B cell (primary cell): Measurements from ENCODE around the gene ZNF609. TPM values are rescaled to one million over a fixed set of nuclear protein-coding genes. Genes with fewer than 3 reads are reported as not detected.
"Not testable (repeated sequence)": the region's sequence is repeated elsewhere in the genome, so short reads cannot be mapped to it uniquely, and the experiment has no call there.

ENCODE experiments used
- ATAC-seq: fragments of 200-7000 bp; cut with Tn5 transposase; one replicate; pipeline ENCODE4 v1.10.0; 2021; ENCODE audit warnings: low read depth, mild to moderate bottlenecking, moderate number of reproducible peaks, moderate library complexity
- CTCF ChIA-PET: fragments of 350-600 bp; sonication (Branson Sonifier 250); formaldehyde crosslinking; loops from one replicate; lab custom pipeline; 2021; ENCODE audit warnings: antibody characterized with exemption, inconsistent platforms; lab: Charles Lee
- POLR2A ChIA-PET: fragments of 350-600 bp; sonication (Branson Sonifier 250); formaldehyde crosslinking; loops from one replicate; lab custom pipeline; 2021; ENCODE audit warnings: antibody characterized with exemption; lab: Charles Lee
- DNase-seq: peaks from one replicate; pipeline ENCODE4 v3.0.0; 2013
- H2AFZ ChIP-seq: 2 replicates; pipeline ENCODE4 v1.6.1; 2012; ENCODE audit warnings: mild to moderate bottlenecking, low read depth, low read length; ENCODE audit not compliant: insufficient read depth, poor library complexity, severe bottlenecking
- H3K27ac ChIP-seq, 2 donors: 1 replicate in 1 of 2; 2 replicates in 1 of 2; pipeline ENCODE4 v1.5.1; 2012 to 2013; ENCODE audit warnings: low read length in 2 of 2, mild to moderate bottlenecking in 2 of 2, moderate library complexity in 1 of 2
- H3K27me3 ChIP-seq, 4 experiments: fragments of 200-600 bp in 1 of 4; sonication (generic) in 1 of 4; replicated peaks in 1 of 4; 1 replicate in 2 of 4; 2 replicates in 2 of 4; pipeline versions ENCODE4 v1.6.1 to v1.7.0; 2013 to 2016; ENCODE audit warnings: low read length in 3 of 4, mild to moderate bottlenecking in 2 of 4, mixed read lengths in 1 of 4, moderate library complexity in 1 of 4; ENCODE audit not compliant: insufficient read depth in 4 of 4, control insufficient read depth in 3 of 4; ENCODE audit errors: control extremely low read depth in 1 of 4
- H3K36me3 ChIP-seq, 2 experiments: replicated peaks in 1 of 2; 1 replicate in 1 of 2; 2 replicates in 1 of 2; pipeline versions ENCODE4 v1.6.1 to v1.7.1; 2013; ENCODE audit warnings: low read length in 1 of 2; ENCODE audit not compliant: insufficient read depth in 2 of 2, control insufficient read depth in 1 of 2; ENCODE audit errors: control extremely low read depth in 1 of 2, extremely low read depth in 1 of 2
- H3K4me1 ChIP-seq, 2 donors: fragments of 200-600 bp in 1 of 2; sonication (generic) in 1 of 2; 1 replicate in 1 of 2; 2 replicates in 1 of 2; pipeline versions ENCODE4 v1.5.1 to v1.6.1; 2013 to 2017; ENCODE audit warnings: low read length in 2 of 2; ENCODE audit not compliant: control insufficient read depth in 2 of 2, insufficient read depth in 2 of 2
- H3K4me2 ChIP-seq: replicated peaks from 2 replicates; pipeline ENCODE3; 2012; ENCODE audit warnings: mild to moderate bottlenecking, low read depth, low read length; ENCODE audit not compliant: poor library complexity, severe bottlenecking
- H3K4me3 ChIP-seq, 5 experiments: fragments of 200-600 bp in 1 of 5; sonication (generic) in 1 of 5; 1 replicate in 3 of 5; 2 replicates in 2 of 5; pipeline versions ENCODE4 v1.5.1 to v1.7.0; 2011 to 2016; ENCODE audit warnings: low read length in 4 of 5, mild to moderate bottlenecking in 4 of 5, low read depth in 2 of 5, control low read depth in 1 of 5, moderate library complexity in 1 of 5; ENCODE audit not compliant: insufficient read depth in 1 of 5; ENCODE audit errors: control extremely low read depth in 1 of 5, extremely low read depth in 1 of 5
- H3K79me2 ChIP-seq: fragments of 200-600 bp; sonication (generic); one replicate; pipeline ENCODE4 v1.6.0; 2016; ENCODE audit warnings: low read length; ENCODE audit not compliant: control insufficient read depth, insufficient read depth
- H3K9ac ChIP-seq: fragments of 200-600 bp; sonication (generic); 2 replicates; pipeline ENCODE4 v1.6.1; 2017; ENCODE audit warnings: mild to moderate bottlenecking, low read length, moderate library complexity
- H3K9me3 ChIP-seq, 3 donors: one replicate each; pipeline versions ENCODE4 v1.6.1 to v1.7.1; 2013; ENCODE audit warnings: low read length in 2 of 3; ENCODE audit not compliant: control insufficient read depth in 2 of 3, insufficient read depth in 1 of 3; ENCODE audit errors: control extremely low read depth in 1 of 3
- H4K20me1 ChIP-seq: 2 replicates; pipeline ENCODE4 v1.6.0; 2012; ENCODE audit warnings: mild to moderate bottlenecking, low read length; ENCODE audit not compliant: insufficient read depth, control insufficient read depth, poor library complexity, severe bottlenecking
- H3K27ac Mint-ChIP-seq: one replicate; pipeline ENCODE4 v1.8.0; 2021; ENCODE audit warnings: mixed read lengths
- H3K27me3 Mint-ChIP-seq: one replicate; pipeline ENCODE4 v1.8.0; 2021; ENCODE audit warnings: mixed read lengths
- H3K4me1 Mint-ChIP-seq: one replicate; pipeline ENCODE4 v1.8.0; 2021; ENCODE audit warnings: mixed read lengths
- H3K4me3 Mint-ChIP-seq: one replicate; pipeline ENCODE4 v1.8.0; 2021; ENCODE audit warnings: mixed read lengths
- H3K9me3 Mint-ChIP-seq: one replicate; pipeline ENCODE4 v1.8.0; 2022; ENCODE audit warnings: mixed read lengths; ENCODE audit not compliant: insufficient read depth
- EZH2 ChIP-seq: IDR thresholded peaks from 2 replicates; pipeline ENCODE4 v1.6.1; 2012; ENCODE audit warnings: borderline replicate concordance, low read depth, mild to moderate bottlenecking, moderate library complexity, low read length; ENCODE audit not compliant: insufficient read depth, poor library complexity, severe bottlenecking
- WGBS: methylation state at CpG from one replicate; pipeline ENCODE4 v1.1.5; 2013; ENCODE audit warnings: missing lambda C conversion rate; ENCODE audit not compliant: insufficient coverage; 5-methylcytosine and 5-hydroxymethylcytosine counted together
- intact Hi-C: fragments of 100-400 bp; cut with micrococcal nuclease; formaldehyde crosslinking; loops from one replicate; pipeline ENCODE4 v1.10.0; 2022
- polyA plus RNA-seq: library from polyadenylated mRNA; depleted of rRNA; stranded (reverse); fragments of >200 nt; gene quantifications from 2 replicates; pipeline ENCODE4 v1.2.3, GENCODE V29; 2012
- total RNA-seq, 2 donors: library from RNA; stranded (reverse); fragments of 120-200 nt in 1 of 2; gene quantifications; 1 replicate in 1 of 2; 2 replicates in 1 of 2; pipeline versions ENCODE4 v1.2.3 to v1.2.4, GENCODE V29; 2013 to 2022
- TF ChIP-seq, protein P1 (sequence below): fragments of 200-600 bp; IDR thresholded peaks from one replicate; pipeline ENCODE4 v1.8.0; 2022; ENCODE audit warnings: antibody characterized with exemption, mild to moderate bottlenecking

The ZNF609 gene
- total and polyA plus RNA-seq, 2 donors (not counting 1 experiment from before 2014, with no cell fraction given), result 5.8 to 32.9 TPM

DNA sequence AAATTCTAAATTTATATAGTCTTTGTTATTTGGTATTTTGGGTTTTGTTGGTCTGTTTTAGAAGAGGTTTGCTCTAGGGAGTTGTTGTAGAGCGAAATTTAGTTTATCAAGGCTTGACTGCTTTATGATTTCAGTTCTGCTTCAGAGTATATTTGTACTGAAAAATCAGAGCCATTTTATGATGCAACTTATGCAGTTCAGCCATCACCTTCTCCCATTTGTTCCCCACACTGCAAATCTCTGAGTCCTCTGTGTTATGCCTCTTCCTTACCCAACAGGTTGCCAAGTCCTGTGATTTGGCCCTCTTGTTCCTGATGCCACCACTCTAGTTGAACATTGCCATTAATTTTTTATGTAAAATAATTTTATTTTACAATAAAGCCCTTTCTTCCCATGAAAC lies 140.4 kb downstream of the ZNF609 start:
- peaks cover 50% of the 10 kb centered on the region for H3K79me2 ChIP-seq
- H3K9me3 ChIP-seq, result no peaks in the 10 kb centered on the region
- H3K4me3 Mint-ChIP-seq, result peak overlapping the region; percentile 32
- intact Hi-C loops, result no loop called here
- no peak for TF ChIP-seq EZH2
- TF ChIP-seq, protein P1, sequence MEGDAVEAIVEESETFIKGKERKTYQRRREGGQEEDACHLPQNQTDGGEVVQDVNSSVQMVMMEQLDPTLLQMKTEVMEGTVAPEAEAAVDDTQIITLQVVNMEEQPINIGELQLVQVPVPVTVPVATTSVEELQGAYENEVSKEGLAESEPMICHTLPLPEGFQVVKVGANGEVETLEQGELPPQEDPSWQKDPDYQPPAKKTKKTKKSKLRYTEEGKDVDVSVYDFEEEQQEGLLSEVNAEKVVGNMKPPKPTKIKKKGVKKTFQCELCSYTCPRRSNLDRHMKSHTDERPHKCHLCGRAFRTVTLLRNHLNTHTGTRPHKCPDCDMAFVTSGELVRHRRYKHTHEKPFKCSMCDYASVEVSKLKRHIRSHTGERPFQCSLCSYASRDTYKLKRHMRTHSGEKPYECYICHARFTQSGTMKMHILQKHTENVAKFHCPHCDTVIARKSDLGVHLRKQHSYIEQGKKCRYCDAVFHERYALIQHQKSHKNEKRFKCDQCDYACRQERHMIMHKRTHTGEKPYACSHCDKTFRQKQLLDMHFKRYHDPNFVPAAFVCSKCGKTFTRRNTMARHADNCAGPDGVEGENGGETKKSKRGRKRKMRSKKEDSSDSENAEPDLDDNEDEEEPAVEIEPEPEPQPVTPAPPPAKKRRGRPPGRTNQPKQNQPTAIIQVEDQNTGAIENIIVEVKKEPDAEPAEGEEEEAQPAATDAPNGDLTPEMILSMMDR, result no peak
- WGBS, result no CpG with 5 or more reads among the region's 1 CpG
- H3K27me3 Mint-ChIP-seq, result no peaks in the 10 kb centered on the region
- no peaks in the 10 kb centered on the region for H3K27me3 ChIP-seq
- H3K9me3 Mint-ChIP-seq, result no peaks in the 10 kb centered on the region
- H3K4me1 ChIP-seq, result peaks cover 21 to 22% of the 10 kb centered on the region in 2 donors
- H3K4me2 ChIP-seq, result no peak overlapping the region
- CTCF ChIA-PET, result interaction anchor here (0.6 kb wide), 1 partner anchor 15 kb away, joined by 3 read pairs; no protein-coding TSS in a partner anchor
- no peak overlapping the region for H3K9ac ChIP-seq
- H3K4me3 ChIP-seq, result no peak overlapping the region
- H3K36me3 ChIP-seq, result no peaks in the 10 kb centered on the region
- H3K4me1 Mint-ChIP-seq, result peaks cover 49% of the 10 kb centered on the region
- DNase-seq (no peak), ATAC-seq (no peak)
- H3K27ac ChIP-seq, result no peak overlapping the region
- H3K27ac Mint-ChIP-seq, result no peak overlapping the region
- no peak overlapping the region for H2AFZ ChIP-seq
- POLR2A ChIA-PET, result no interaction called here
- no peaks in the 10 kb centered on the region for H4K20me1 ChIP-seq

DNA sequence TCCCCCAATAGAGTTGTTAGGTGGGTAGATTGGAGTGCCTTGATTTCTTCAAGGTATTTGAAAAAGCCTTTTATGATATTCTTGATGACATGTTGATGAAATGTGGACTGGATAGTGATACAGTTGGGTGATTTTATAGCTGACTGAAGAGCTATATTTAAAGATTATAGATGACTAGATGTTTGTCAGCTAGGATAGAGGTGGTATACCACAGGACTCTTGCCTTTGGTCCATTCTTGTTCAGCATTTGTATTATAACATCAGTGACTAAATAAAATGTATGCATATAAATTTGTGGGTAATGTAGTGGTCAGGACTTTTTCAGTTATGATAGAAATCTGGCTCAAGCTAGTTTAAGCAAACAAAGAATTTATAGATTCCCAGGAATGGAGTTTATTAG lies 143.9 kb downstream of the ZNF609 start:
- Histone ChIP-seq H3K4me1 (peaks cover 5 to 7% of the 10 kb centered on the region in 2 donors), H3K27me3 (no peaks in the 10 kb centered on the region), H4K20me1 (no peaks in the 10 kb centered on the region), H3K9ac (no peak overlapping the region), H3K36me3 (no peaks in the 10 kb centered on the region), H3K4me2 (no peak overlapping the region), H3K9me3 (no peaks in the 10 kb centered on the region), H3K27ac (no peak overlapping the region), H2AFZ (no peak overlapping the region), H3K79me2 (peaks cover 50% of the 10 kb centered on the region), H3K4me3 (no peak overlapping the region)
- peaks cover 28% of the 10 kb centered on the region for H3K4me1 Mint-ChIP-seq
- intact Hi-C loops, result no loop called here
- H3K27ac Mint-ChIP-seq, result no peak overlapping the region
- POLR2A ChIA-PET, result no interaction called here
- ATAC-seq (no peak), DNase-seq (no peak)
- CTCF ChIA-PET, result no interaction called here
- no peaks in the 10 kb centered on the region for H3K9me3 Mint-ChIP-seq
- no peak overlapping the region for H3K4me3 Mint-ChIP-seq
- TF ChIP-seq, protein P1, result no peak
- no peak for TF ChIP-seq EZH2
- no peaks in the 10 kb centered on the region for H3K27me3 Mint-ChIP-seq

DNA sequence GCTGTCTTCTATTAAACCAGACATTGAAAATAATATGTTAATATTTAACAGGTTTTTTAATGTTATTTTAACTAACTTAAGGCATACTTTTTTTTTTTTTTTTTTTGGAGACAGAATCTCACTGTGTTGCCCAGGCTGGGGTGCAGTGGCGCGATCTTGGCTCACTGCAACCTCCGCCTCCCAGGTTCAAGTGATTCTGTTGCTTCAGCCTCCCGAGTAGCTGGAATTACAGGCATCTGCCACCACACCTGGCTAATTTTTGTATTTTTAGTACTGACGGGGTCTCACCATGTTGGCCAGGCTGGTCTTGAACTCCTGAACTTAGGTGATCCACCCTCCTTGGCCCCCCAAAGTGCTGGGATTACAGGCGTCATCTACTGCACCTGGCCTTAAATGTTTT lies 147.0 kb downstream of the ZNF609 start:
- H3K27me3 Mint-ChIP-seq, H3K9ac ChIP-seq, H3K27ac ChIP-seq, H3K4me1 ChIP-seq, intact Hi-C loops, H3K27ac Mint-ChIP-seq, H4K20me1 ChIP-seq, ATAC-seq, H3K9me3 Mint-ChIP-seq, H3K36me3 ChIP-seq, H3K27me3 ChIP-seq, POLR2A ChIA-PET, H3K4me2 ChIP-seq, H2AFZ ChIP-seq, H3K4me3 Mint-ChIP-seq, H3K4me3 ChIP-seq, H3K9me3 ChIP-seq, DNase-seq: not testable (repeated sequence)
- 100% methylated on average over 1 of the region's 6 CpGs for WGBS
- peaks cover 41% of the 10 kb centered on the region for H3K79me2 ChIP-seq
- H3K4me1 Mint-ChIP-seq, result peaks cover 13% of the 10 kb centered on the region
- CTCF ChIA-PET, result interaction anchor here (0.7 kb wide), 1 partner anchor 31 kb away, joined by 3 read pairs; no protein-coding TSS in a partner anchor
